Heart left ventricle (tissue), 16 donors: ENCODE data around the gene SNAP25. TPM values are rescaled to one million over a fixed set of nuclear protein-coding genes. Genes with fewer than 3 reads are reported as not detected.

Experiments used
- ATAC-seq, 4 donors: fragments of 200-7000 bp; cut with Tn5 transposase; one replicate each; pipeline ENCODE4 v1.9.1; 2020 to 2022; ENCODE audit warnings: moderate library complexity in 4 of 4, mild to moderate bottlenecking in 3 of 4, moderate number of reproducible peaks in 1 of 4
- DNase-seq, 5 donors: peaks; one replicate each; pipeline ENCODE4 v3.0.0-alpha.2; 2020
- H3K27ac ChIP-seq, 12 donors: fragments of 200-600 bp; sonication (generic) in 4 of 12; one replicate each; pipeline versions ENCODE4 v1.5.0 to v1.8.0; 2016 to 2022; ENCODE audit warnings: mild to moderate bottlenecking in 2 of 12
- H3K27me3 ChIP-seq, 9 donors: fragments of 200-600 bp; sonication (generic) in 2 of 9; one replicate each; pipeline versions ENCODE4 v1.5.1 to v1.8.0; 2016 to 2022; ENCODE audit warnings: mild to moderate bottlenecking in 3 of 9
- H3K36me3 ChIP-seq, 9 donors: fragments of 200-600 bp; sonication (generic) in 2 of 9; one replicate each; pipeline versions ENCODE4 v1.5.0 to v1.8.0; 2018 to 2022; ENCODE audit warnings: mild to moderate bottlenecking in 2 of 9
- H3K4me1 ChIP-seq, 12 donors: fragments of 200-600 bp; sonication (generic) in 4 of 12; one replicate each; pipeline versions ENCODE4 v1.5.0 to v1.8.0; 2016 to 2022; ENCODE audit warnings: mild to moderate bottlenecking in 3 of 12
- H3K4me3 ChIP-seq, 12 donors: fragments of 200-600 bp; sonication (generic) in 4 of 12; one replicate each; pipeline versions ENCODE4 v1.5.0 to v1.8.0; 2017 to 2022; ENCODE audit warnings: mild to moderate bottlenecking in 9 of 12, moderate library complexity in 4 of 12
- H3K9me3 ChIP-seq, 12 donors: fragments of 200-600 bp; sonication (generic) in 4 of 12; one replicate each; pipeline versions ENCODE4 v1.5.0 to v1.8.0; 2016 to 2022; ENCODE audit warnings: mild to moderate bottlenecking in 1 of 12
- CTCF ChIP-seq, 12 donors: fragments of 200-600 bp; sonication (generic) in 4 of 12; IDR thresholded peaks; one replicate each; pipeline versions ENCODE4 v1.5.0 to v1.8.0; 2018 to 2022; ENCODE audit warnings: antibody characterized with exemption in 12 of 12, mild to moderate bottlenecking in 5 of 12
- POLR2A ChIP-seq, 2 donors: fragments of 450-650 bp; IDR thresholded peaks; one replicate each; pipeline ENCODE4 v1.6.1; 2017; ENCODE audit warnings: antibody characterized with exemption in 2 of 2, mild to moderate bottlenecking in 2 of 2, moderate library complexity in 2 of 2
- WGBS, 4 donors: extraction: QIAGEN DNeasy Blood & Tissue Kit in 2 of 4; methylation state at CpG; one replicate each; pipeline versions ENCODE4 v1.1.5 to v1.1.7; 2013 to 2018; 5-methylcytosine and 5-hydroxymethylcytosine counted together
- intact Hi-C, 10 donors: fragments of 100-400 bp; cut with DNase I; formaldehyde crosslinking; loops; one replicate each; pipeline versions ENCODE4 v1.11.1 to v1.14.2; 2022
- polyA plus RNA-seq, 2 donors: library from polyadenylated mRNA; stranded (reverse); fragments of 200-250 nt; gene quantifications; one replicate each; pipeline ENCODE4 v1.2.3, GENCODE V29; 2013
- total RNA-seq, 9 donors: library from RNA; depleted of rRNA in 2 of 9; stranded (reverse); fragments of >200 nt in 2 of 9; fragmentation: NEBNext Ultra II Directional in 3 of 9; extraction: Animal tissue kit (Norgen Biotek cat#: 25700) in 3 of 9; gene quantifications; one replicate each; pipeline versions ENCODE4 v1.1.0 to v1.2.4, GENCODE V29; 2016 to 2023
- donor health status: ischemic (EF 13 %, LVEDD 7.1; RV severe dilation, severe dysfunction).
- donor health status: healthy with polysubstance abuse.
- donor health status: DM: no; HTN: yes; CAD: no.
- donor health status: DM: no; HTN: no; CAD: no.
- donor health status: ischemic (EF 25% LVEDD 6.9; RV normal size, moderate dysfunction).
- donor health status: ischemic (EF 25% LVEDD 5.7; RV mildly dilated, moderate dysfunction).
- donor health status: healthy.
- donor health status: DM: yes; HTN: yes; CAD: no.
- donor health status: ischemic (EF 35%, LVEDD 5.7; RV mildly dilated, moderate dysfunction).
- donor health status: nonischemic (EF 11% LVEDD 7.7; RV severe dilation, severe dysfunction).
- donor health status: DM: yes; HTN: yes; CAD: no.
- donor health status: PGD.
- donor health status: ischemic (EF 29% LVEDD 5.4; RV normal size, mild dysfunction).
- donor health status: nonischemic (EF 23%, LVEDD 6.1; RV moderate dilation, normal function).

The SNAP25 gene
- total and polyA plus RNA-seq, 11 donors, result 0.10 to 0.91 (median 0.40) TPM; not detected in 5

GRCh38 chr20:10277616-10278015 lies 59.0 kb downstream of the SNAP25 start:
- intact Hi-C loops, result no loop called here
- ATAC-seq (no peak), DNase-seq (no peak)
- no peak overlapping the region for H3K27ac ChIP-seq
- 54 to 79% (median 71%) methylated on average over 4 of the region's 4 CpGs for WGBS, 4 donors
- peaks cover 0 to 19% (median 2%) of the 10 kb centered on the region in 9 donors for H3K27me3 ChIP-seq
- H3K4me1 ChIP-seq, result no peaks in the 10 kb centered on the region
- TF ChIP-seq POLR2A (IDR thresholded peaks at IDR 0.05) (no peak), CTCF (IDR thresholded peaks at IDR 0.05) (no peak)
- H3K36me3 ChIP-seq, result no peaks in the 10 kb centered on the region
- no peak overlapping the region for H3K4me3 ChIP-seq
- no peaks in the 10 kb centered on the region for H3K9me3 ChIP-seq

GRCh38 chr20:10278412-10278811 lies 59.8 kb downstream of the SNAP25 start:
- no peak for ATAC-seq
- H3K4me3 ChIP-seq, result no peak overlapping the region
- no peak overlapping the region for H3K27ac ChIP-seq
- no peaks in the 10 kb centered on the region for H3K4me1 ChIP-seq
- intact Hi-C loops, result no loop called here
- peaks cover 0 to 19% (median 2%) of the 10 kb centered on the region in 9 donors for H3K27me3 ChIP-seq
- no peaks in the 10 kb centered on the region for H3K9me3 ChIP-seq
- no peak for DNase-seq
- H3K36me3 ChIP-seq, result no peaks in the 10 kb centered on the region
- TF ChIP-seq POLR2A (IDR thresholded peaks at IDR 0.05) (no peak), CTCF (IDR thresholded peaks at IDR 0.05) (no peak)
- WGBS, 4 donors, result 59 to 74% (median 63%) methylated on average over 4 of the region's 4 CpGs

GRCh38 chr20:10280018-10280908 lies 61.6 kb downstream of the SNAP25 start:
- intact Hi-C loops, result no loop called here
- H3K4me3 ChIP-seq, result no peak overlapping the region
- H3K27ac ChIP-seq, result no peak overlapping the region

More at GRCh38 chr20:10280018-10280908, 61.6 kb downstream of the SNAP25 start:
- DNase-seq, result no peak
- no peaks in the 10 kb centered on the region for H3K9me3 ChIP-seq
- TF ChIP-seq POLR2A (IDR thresholded peaks at IDR 0.05) (no peak), CTCF (IDR thresholded peaks at IDR 0.05) (no peak)
- H3K4me1 ChIP-seq, result no peaks in the 10 kb centered on the region
- ATAC-seq, result no peak
- H3K36me3 ChIP-seq, result no peaks in the 10 kb centered on the region
- H3K27me3 ChIP-seq, result peaks cover 0 to 19% (median 2%) of the 10 kb centered on the region in 9 donors
- 61 to 77% (median 73%) methylated on average over 5 of the region's 5 CpGs for WGBS, 4 donors
